PFSK-1 (cell line): ENCODE measurements around the gene PIP5KL1.

ENCODE experiments used
- FOXP2 ChIP-seq: optimal IDR thresholded peaks from 2 replicates; pipeline ENCODE3; 2011; ENCODE audit warnings: borderline replicate concordance, control low read depth, inconsistent platforms; ENCODE audit not compliant: insufficient read depth; ENCODE audit errors: extremely low read length, extremely low read depth
- POLR2AphosphoS5 ChIP-seq: IDR thresholded peaks from 2 replicates; pipeline ENCODE4 v1.6.1; 2012; ENCODE audit warnings: low read depth, mild to moderate bottlenecking, control low read depth, low read length, moderate library complexity
- REST ChIP-seq, 2 experiments: IDR thresholded peaks; 2 replicates each; pipeline versions ENCODE4 v1.6.1 to v1.8.0; 2011 to 2012; ENCODE audit warnings: low read depth in 2 of 2, low read length in 2 of 2, control low read depth in 1 of 2, inconsistent platforms in 1 of 2, mild to moderate bottlenecking in 1 of 2, moderate library complexity in 1 of 2; ENCODE audit not compliant: insufficient read depth in 1 of 2

DNA sequence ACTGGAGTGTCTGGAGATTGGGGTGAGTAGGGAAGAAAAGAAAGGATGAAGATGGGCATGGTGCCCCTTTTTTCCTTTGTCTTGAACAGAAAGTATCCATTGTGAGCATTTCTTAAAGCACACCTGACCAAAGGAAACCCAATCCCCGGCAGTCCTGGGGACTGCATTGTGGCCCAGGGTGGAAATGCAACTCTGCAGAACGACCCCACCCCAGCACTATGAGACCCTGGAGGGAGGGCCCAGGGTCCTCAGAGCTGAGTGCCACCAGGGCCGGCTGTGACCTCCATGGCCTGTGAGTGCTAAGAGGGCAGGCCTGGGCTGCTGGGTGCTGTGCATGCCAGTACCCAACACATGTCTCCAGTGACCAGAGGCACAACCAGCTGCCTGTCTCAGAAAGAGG is 31.7 kb upstream of the PIP5KL1 start:
- TF ChIP-seq POLR2AphosphoS5 (no peak), REST (IDR thresholded peaks at IDR 0.05; ENCODE audit: insufficient read depth in 1 of 2, low read depth in 2 of 2, low read length in 2 of 2) (no peak), FOXP2 (no peak)
